ENCODE results near the gene C2CD3. TPM values are rescaled to one million over a fixed set of nuclear protein-coding genes. Genes with fewer than 3 reads are reported as not detected.

Gene C2CD3
- total RNA-seq (10 to 100 TPM; 41.9 to 52.7 TPM), polyA plus RNA-seq (10 to 100 TPM in 1 of 2 donors, 1 to 10 TPM in 1; 4.5 to 11.0 TPM)

- Histone ChIP-seq H3K4me1 (ENCODE audit: insufficient read depth, low read length) (peaks cover 40% of the 10 kb centered on the region), H3K27ac (ENCODE audit: low read depth, low read length) (peak within 1 kb of the TSS; percentile 70), H3K27me3 (ENCODE audit: insufficient read depth, low read length) (no peaks in the 10 kb centered on the region), H3K9me3 (ENCODE audit: control insufficient read depth in 1 of 2, low read length in 2 of 2) (no peaks in the 10 kb centered on the region), H3K36me3 (ENCODE audit: insufficient read depth, low read length) (peaks cover 7% of the 10 kb centered on the region), H3K4me3 (ENCODE audit: low read length in 2 of 2) (peak within 1 kb of the TSS; percentile 74 to 86)
- H3K27ac Mint-ChIP-seq: no peak within 1 kb of the TSS
- POLR2A ChIA-PET (ENCODE audit: partially characterized antibody): interaction anchor here (0.6 to 3.1 kb wide), 19 partner anchors 13 to 573 kb away, joined by 3 to 32 read pairs (median 5); partner anchors contain the start of genes FAM168A, LIPT2, MRPL48 and RAB6A
- H3K36me3 Mint-ChIP-seq: peaks cover 18% of the 10 kb centered on the region in 2 donors
- intact Hi-C loops (cut with micrococcal nuclease): loop anchor here (1.0 to 2.0 kb wide), 7 partner anchors 62 to 410 kb away; partner anchors contain the start of genes COA4, LIPT2, PAAF1 and PGM2L1
- peak; percentile 97 to 99 (median 99) for DNase-seq
- no peak within 1 kb of the TSS for H3K4me3 Mint-ChIP-seq
- CTCF ChIA-PET (ENCODE audit: partially characterized antibody): interaction anchor here (1.1 to 2.9 kb wide), 3 partner anchors 9 to 85 kb away, joined by 4 to 12 read pairs (median 4); no protein-coding TSS in a partner anchor
- no peaks in the 10 kb centered on the region for H3K9me3 Mint-ChIP-seq
- H3K27me3 Mint-ChIP-seq: no peaks in the 10 kb centered on the region
- peaks cover 18 to 22% (median 18%) of the 10 kb centered on the region in 4 donors for H3K4me1 Mint-ChIP-seq
Measured at GRCh38 chr11:74170694-74171629, at the start of gene C2CD3, which contains the start of gene PPME1. C2CD3 (minus strand) TSS chr11:74171002; CDS start chr11:74170792, 210 bp downstream. PPME1 (plus strand) TSS chr11:74171289; CDS start chr11:74171422, 133 bp downstream.

- no peak overlapping the region for H3K27ac ChIP-seq (ENCODE audit: low read depth, low read length)
- Mint-ChIP-seq H3K4me1 (peaks cover 0 to 2% (median 0%) of the 10 kb centered on the region in 4 donors), H3K36me3 (peaks cover 13 to 23% of the 10 kb centered on the region in 2 donors), H3K27ac (peak overlapping the region in 2 of 7 donors; percentile 1 to 32), H3K4me3 (no peak overlapping the region), H3K9me3 (peaks cover 0 to 5% (median 0%) of the 10 kb centered on the region in 8 donors), H3K27me3 (no peaks in the 10 kb centered on the region)
- POLR2A ChIA-PET (ENCODE audit: partially characterized antibody): no interaction called here
- H3K27me3 ChIP-seq (ENCODE audit: insufficient read depth, low read length): no peaks in the 10 kb centered on the region
- intact Hi-C loops (cut with micrococcal nuclease): no loop called here
- no peaks in the 10 kb centered on the region for H3K4me1 ChIP-seq (ENCODE audit: insufficient read depth, low read length)
- no peak overlapping the region for H3K4me3 ChIP-seq (ENCODE audit: low read length in 2 of 2)
- H3K9me3 ChIP-seq (ENCODE audit: control insufficient read depth in 1 of 2, low read length in 2 of 2): no peaks in the 10 kb centered on the region
- CTCF ChIA-PET (ENCODE audit: partially characterized antibody): interaction anchor here (1.5 kb wide), 1 partner anchor 36 kb away, joined by 4 read pairs; no protein-coding TSS in a partner anchor
- H3K36me3 ChIP-seq (ENCODE audit: insufficient read depth, low read length): no peaks in the 10 kb centered on the region
- no peak for DNase-seq
Measured at GRCh38 chr11:74220376-74220775, 49.6 kb upstream of the C2CD3 start.

GRCh38 chr11:74212533-74212932, 41.7 kb upstream of the C2CD3 start:
- POLR2A ChIA-PET (ENCODE audit: partially characterized antibody): no interaction called here
- H3K27me3 ChIP-seq (ENCODE audit: insufficient read depth, low read length): no peaks in the 10 kb centered on the region

GRCh38 chr11:74208507-74208906, 37.7 kb upstream of the C2CD3 start:
- H3K36me3 Mint-ChIP-seq: peaks cover 55 to 67% of the 10 kb centered on the region in 2 donors

More at GRCh38 chr11:74212533-74212932, 41.7 kb upstream of the C2CD3 start:
- Mint-ChIP-seq H3K9me3 (peaks cover 2 to 16% (median 6%) of the 10 kb centered on the region in 8 donors), H3K4me3 (no peak overlapping the region), H3K36me3 (peaks cover 39 to 63% of the 10 kb centered on the region in 2 donors), H3K27me3 (no peaks in the 10 kb centered on the region), H3K4me1 (no peaks in the 10 kb centered on the region), H3K27ac (no peak overlapping the region)
- DNase-seq: no peak
- CTCF ChIA-PET (ENCODE audit: partially characterized antibody): no interaction called here
- Histone ChIP-seq H3K36me3 (ENCODE audit: insufficient read depth, low read length) (peaks cover 13% of the 10 kb centered on the region), H3K27ac (ENCODE audit: low read depth, low read length) (no peak overlapping the region), H3K4me1 (ENCODE audit: insufficient read depth, low read length) (no peaks in the 10 kb centered on the region), H3K9me3 (ENCODE audit: control insufficient read depth in 1 of 2, low read length in 2 of 2) (no peaks in the 10 kb centered on the region), H3K4me3 (ENCODE audit: low read length in 2 of 2) (no peak overlapping the region)
- intact Hi-C loops (cut with micrococcal nuclease): no loop called here

GRCh38 chr11:74206746-74207145, 35.9 kb upstream of the C2CD3 start:
- H3K27ac ChIP-seq (ENCODE audit: low read depth, low read length): no peak overlapping the region
- intact Hi-C loops (cut with micrococcal nuclease): no loop called here
- no peak overlapping the region for H3K4me3 ChIP-seq (ENCODE audit: low read length in 2 of 2)
- H3K27me3 Mint-ChIP-seq: no peaks in the 10 kb centered on the region
- CTCF ChIA-PET (ENCODE audit: partially characterized antibody): no interaction called here
- H3K4me3 Mint-ChIP-seq: no peak overlapping the region
- H3K27me3 ChIP-seq (ENCODE audit: insufficient read depth, low read length): no peaks in the 10 kb centered on the region
- POLR2A ChIA-PET (ENCODE audit: partially characterized antibody): no interaction called here
- H3K4me1 Mint-ChIP-seq: no peaks in the 10 kb centered on the region
- H3K9me3 Mint-ChIP-seq: no peaks in the 10 kb centered on the region
- H3K9me3 ChIP-seq (ENCODE audit: control insufficient read depth in 1 of 2, low read length in 2 of 2): no peaks in the 10 kb centered on the region
- DNase-seq: no peak
- no peaks in the 10 kb centered on the region for H3K4me1 ChIP-seq (ENCODE audit: insufficient read depth, low read length)
- peaks cover 54 to 57% of the 10 kb centered on the region in 2 donors for H3K36me3 Mint-ChIP-seq
- peaks cover 13% of the 10 kb centered on the region for H3K36me3 ChIP-seq (ENCODE audit: insufficient read depth, low read length)
- no peak overlapping the region for H3K27ac Mint-ChIP-seq

More at GRCh38 chr11:74208507-74208906, 37.7 kb upstream of the C2CD3 start:
- intact Hi-C loops (cut with micrococcal nuclease): no loop called here
- H3K9me3 Mint-ChIP-seq: peaks cover 0 to 6% (median 1%) of the 10 kb centered on the region in 8 donors
- no peaks in the 10 kb centered on the region for H3K4me1 ChIP-seq (ENCODE audit: insufficient read depth, low read length)
- H3K27me3 Mint-ChIP-seq: no peaks in the 10 kb centered on the region
- H3K4me3 ChIP-seq (ENCODE audit: low read length in 2 of 2): no peak overlapping the region
- peak overlapping the region in 1 of 7 donors; percentile 40 for H3K27ac Mint-ChIP-seq
- H3K4me1 Mint-ChIP-seq: no peaks in the 10 kb centered on the region
- H3K36me3 ChIP-seq (ENCODE audit: insufficient read depth, low read length): peaks cover 13% of the 10 kb centered on the region
- no peaks in the 10 kb centered on the region for H3K27me3 ChIP-seq (ENCODE audit: insufficient read depth, low read length)
- no peaks in the 10 kb centered on the region for H3K9me3 ChIP-seq (ENCODE audit: control insufficient read depth in 1 of 2, low read length in 2 of 2)
- POLR2A ChIA-PET (ENCODE audit: partially characterized antibody): no interaction called here
- CTCF ChIA-PET (ENCODE audit: partially characterized antibody): interaction anchor here (0.8 kb wide), 1 partner anchor 47 kb away, joined by 3 read pairs; no protein-coding TSS in a partner anchor
- H3K4me3 Mint-ChIP-seq: no peak overlapping the region
- H3K27ac ChIP-seq (ENCODE audit: low read depth, low read length): no peak overlapping the region
- DNase-seq: no peak

GRCh38 chr11:74205181-74205580, 34.4 kb upstream of the C2CD3 start:
- Histone ChIP-seq H3K9me3 (ENCODE audit: control insufficient read depth in 1 of 2, low read length in 2 of 2) (no peaks in the 10 kb centered on the region), H3K36me3 (ENCODE audit: insufficient read depth, low read length) (peaks cover 13% of the 10 kb centered on the region), H3K4me1 (ENCODE audit: insufficient read depth, low read length) (no peaks in the 10 kb centered on the region), H3K27me3 (ENCODE audit: insufficient read depth, low read length) (no peaks in the 10 kb centered on the region), H3K4me3 (ENCODE audit: low read length in 2 of 2) (no peak overlapping the region), H3K27ac (ENCODE audit: low read depth, low read length) (no peak overlapping the region)
- Mint-ChIP-seq H3K4me3 (no peak overlapping the region), H3K27me3 (no peaks in the 10 kb centered on the region), H3K9me3 (no peaks in the 10 kb centered on the region), H3K4me1 (no peaks in the 10 kb centered on the region), H3K27ac (no peak overlapping the region), H3K36me3 (peaks cover 47 to 51% of the 10 kb centered on the region in 2 donors)
- CTCF ChIA-PET (ENCODE audit: partially characterized antibody): no interaction called here
- POLR2A ChIA-PET (ENCODE audit: partially characterized antibody): no interaction called here
- no peak for DNase-seq
- intact Hi-C loops (cut with micrococcal nuclease): no loop called here

GRCh38 chr11:74204701-74205100, 33.9 kb upstream of the C2CD3 start:
- Histone ChIP-seq H3K27ac (ENCODE audit: low read depth, low read length) (no peak overlapping the region), H3K4me1 (ENCODE audit: insufficient read depth, low read length) (no peaks in the 10 kb centered on the region), H3K36me3 (ENCODE audit: insufficient read depth, low read length) (peaks cover 9% of the 10 kb centered on the region), H3K4me3 (ENCODE audit: low read length in 2 of 2) (no peak overlapping the region), H3K27me3 (ENCODE audit: insufficient read depth, low read length) (no peaks in the 10 kb centered on the region), H3K9me3 (ENCODE audit: control insufficient read depth in 1 of 2, low read length in 2 of 2) (no peaks in the 10 kb centered on the region)
- H3K27ac Mint-ChIP-seq: no peak overlapping the region
- no peak for DNase-seq
- intact Hi-C loops (cut with micrococcal nuclease): no loop called here
- no peaks in the 10 kb centered on the region for H3K4me1 Mint-ChIP-seq
- peaks cover 42 to 48% of the 10 kb centered on the region in 2 donors for H3K36me3 Mint-ChIP-seq
- no peak overlapping the region for H3K4me3 Mint-ChIP-seq
- ChIA-PET POLR2A (ENCODE audit: partially characterized antibody) (no interaction called here), CTCF (ENCODE audit: partially characterized antibody) (no interaction called here)
- H3K27me3 Mint-ChIP-seq: no peaks in the 10 kb centered on the region
- H3K9me3 Mint-ChIP-seq: no peaks in the 10 kb centered on the region

Measured in CD4-positive, alpha-beta memory T cell (primary cell).